ENCODE measurements around the gene UBN2. TPM values are rescaled to one million over a fixed set of nuclear protein-coding genes. Genes with fewer than 3 reads are reported as not detected.

UBN2 gene
- total RNA-seq, 4 donors from 2014 or later = 19.9 to 33.7 (median 24.7) TPM

GRCh38 chr7:139241258-139241657, 10.2 kb downstream of the UBN2 start:
- H3K4me3 ChIP-seq (replicated peaks in 1 of 3) = no peak overlapping the region
- no peaks in the 10 kb centered on the region for H3K4me1 ChIP-seq
- no peak overlapping the region for H3K27ac ChIP-seq
- intact Hi-C loops (cut with DNase I) = no loop called here
- H3K36me3 ChIP-seq = peaks cover 11 to 33% of the 10 kb centered on the region in 2 donors
- no peaks in the 10 kb centered on the region for H3K27me3 ChIP-seq
- no peaks in the 10 kb centered on the region for H3K9me3 ChIP-seq
- TF ChIP-seq POLR2A (IDR thresholded peaks at IDR 0.05) = no peak
- TF ChIP-seq, protein P1, sequence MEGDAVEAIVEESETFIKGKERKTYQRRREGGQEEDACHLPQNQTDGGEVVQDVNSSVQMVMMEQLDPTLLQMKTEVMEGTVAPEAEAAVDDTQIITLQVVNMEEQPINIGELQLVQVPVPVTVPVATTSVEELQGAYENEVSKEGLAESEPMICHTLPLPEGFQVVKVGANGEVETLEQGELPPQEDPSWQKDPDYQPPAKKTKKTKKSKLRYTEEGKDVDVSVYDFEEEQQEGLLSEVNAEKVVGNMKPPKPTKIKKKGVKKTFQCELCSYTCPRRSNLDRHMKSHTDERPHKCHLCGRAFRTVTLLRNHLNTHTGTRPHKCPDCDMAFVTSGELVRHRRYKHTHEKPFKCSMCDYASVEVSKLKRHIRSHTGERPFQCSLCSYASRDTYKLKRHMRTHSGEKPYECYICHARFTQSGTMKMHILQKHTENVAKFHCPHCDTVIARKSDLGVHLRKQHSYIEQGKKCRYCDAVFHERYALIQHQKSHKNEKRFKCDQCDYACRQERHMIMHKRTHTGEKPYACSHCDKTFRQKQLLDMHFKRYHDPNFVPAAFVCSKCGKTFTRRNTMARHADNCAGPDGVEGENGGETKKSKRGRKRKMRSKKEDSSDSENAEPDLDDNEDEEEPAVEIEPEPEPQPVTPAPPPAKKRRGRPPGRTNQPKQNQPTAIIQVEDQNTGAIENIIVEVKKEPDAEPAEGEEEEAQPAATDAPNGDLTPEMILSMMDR (IDR thresholded peaks at IDR 0.05) = no peak
- DNase-seq = no peak

DNA sequence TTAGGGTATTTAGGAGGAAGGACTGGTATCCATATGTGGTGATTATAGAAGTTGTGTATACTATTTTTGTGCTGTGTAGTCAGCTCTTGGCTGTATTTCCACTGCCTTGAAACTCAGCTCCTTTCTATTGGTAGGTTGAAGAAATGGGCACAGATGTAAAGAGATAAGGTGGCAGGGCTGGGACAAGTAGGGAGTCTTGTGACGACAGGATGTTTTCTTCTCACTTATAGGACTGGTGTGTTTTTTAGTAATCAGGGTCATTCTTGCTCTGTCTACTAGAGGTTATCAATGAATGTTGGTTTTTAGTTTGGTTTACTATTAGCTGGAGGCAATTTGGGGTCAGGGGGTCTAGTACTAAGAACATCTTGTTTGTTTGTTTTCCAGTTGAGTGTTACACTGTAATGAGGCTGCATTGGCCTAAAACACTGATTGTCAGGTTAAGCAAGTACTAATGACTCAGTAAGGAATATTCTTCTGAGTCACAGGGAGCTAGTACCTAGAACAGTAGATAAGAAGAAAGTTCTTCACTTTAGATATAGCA, 11.8 kb downstream of the UBN2 start:
- Histone ChIP-seq H3K27me3 (no peaks in the 10 kb centered on the region), H3K27ac (no peak overlapping the region), H3K9me3 (no peaks in the 10 kb centered on the region), H3K36me3 (peaks cover 5 to 23% of the 10 kb centered on the region in 2 donors), H3K4me1 (no peaks in the 10 kb centered on the region), H3K4me3 (replicated peaks in 1 of 3) (no peak overlapping the region)
- TF ChIP-seq POLR2A (IDR thresholded peaks at IDR 0.05) = no peak
- TF ChIP-seq, protein P1 (IDR thresholded peaks at IDR 0.05) = no peak
- intact Hi-C loops (cut with DNase I) = no loop called here
- DNase-seq = no peak
- 85 to 89% methylated on average over 1 of the region's 1 CpG for WGBS, 2 donors

- Histone ChIP-seq H3K27me3 (no peaks in the 10 kb centered on the region), H3K36me3 (peaks cover 6 to 11% of the 10 kb centered on the region in 2 donors), H3K27ac (no peak overlapping the region), H3K4me1 (no peaks in the 10 kb centered on the region), H3K4me3 (replicated peaks in 1 of 3) (no peak overlapping the region), H3K9me3 (no peaks in the 10 kb centered on the region)
- TF ChIP-seq, protein P1 (IDR thresholded peaks at IDR 0.05) = no peak
- TF ChIP-seq POLR2A (IDR thresholded peaks at IDR 0.05) = no peak
- intact Hi-C loops (cut with DNase I) = no loop called here
- no peak for DNase-seq
- WGBS, 2 donors = 91 to 97% methylated on average over 1 of the region's 1 CpG
Observed at GRCh38 chr7:139245401-139245800, 14.4 kb downstream of the UBN2 start.

- 94 to 98% methylated on average over 5 of the region's 5 CpGs for WGBS, 2 donors
- Histone ChIP-seq H3K27me3 (no peaks in the 10 kb centered on the region), H3K9me3 (no peaks in the 10 kb centered on the region), H3K4me3 (replicated peaks in 1 of 3) (no peak overlapping the region), H3K36me3 (peaks cover 6 to 15% of the 10 kb centered on the region in 2 donors), H3K4me1 (no peaks in the 10 kb centered on the region), H3K27ac (no peak overlapping the region)
- no peak for TF ChIP-seq POLR2A (IDR thresholded peaks at IDR 0.05)
- TF ChIP-seq, protein P1 (IDR thresholded peaks at IDR 0.05) = no peak
- intact Hi-C loops (cut with DNase I) = no loop called here
- DNase-seq = no peak
Observed at GRCh38 chr7:139246494-139246893, 15.5 kb downstream of the UBN2 start.

GRCh38 chr7:139246905-139247304, 15.9 kb downstream of the UBN2 start:
- Histone ChIP-seq H3K9me3 (no peaks in the 10 kb centered on the region), H3K36me3 (peaks cover 6 to 15% of the 10 kb centered on the region in 2 donors), H3K27me3 (no peaks in the 10 kb centered on the region), H3K4me1 (no peaks in the 10 kb centered on the region), H3K4me3 (replicated peaks in 1 of 3) (no peak overlapping the region), H3K27ac (no peak overlapping the region)
- intact Hi-C loops (cut with DNase I) = no loop called here
- WGBS, 2 donors = 88 to 90% methylated on average over 5 of the region's 5 CpGs
- no peak for DNase-seq
- TF ChIP-seq, protein P1 (IDR thresholded peaks at IDR 0.05) = no peak
- no peak for TF ChIP-seq POLR2A (IDR thresholded peaks at IDR 0.05)

Data from thyroid gland (tissue), 4 donors.